PFSK-1 (cell line): ENCODE measurements around the gene CHD9NB.

Experiments
- FOXP2 ChIP-seq: optimal IDR thresholded peaks from 2 replicates; pipeline ENCODE3; 2011; ENCODE audit warnings: borderline replicate concordance, control low read depth, inconsistent platforms; ENCODE audit not compliant: insufficient read depth; ENCODE audit errors: extremely low read length, extremely low read depth
- POLR2AphosphoS5 ChIP-seq: IDR thresholded peaks from 2 replicates; pipeline ENCODE4 v1.6.1; 2012; ENCODE audit warnings: low read depth, mild to moderate bottlenecking, control low read depth, low read length, moderate library complexity
- REST ChIP-seq, 2 experiments: IDR thresholded peaks; 2 replicates each; pipeline versions ENCODE4 v1.6.1 to v1.8.0; 2011 to 2012; ENCODE audit warnings: low read depth in 2 of 2, low read length in 2 of 2, control low read depth in 1 of 2, inconsistent platforms in 1 of 2, mild to moderate bottlenecking in 1 of 2, moderate library complexity in 1 of 2; ENCODE audit not compliant: insufficient read depth in 1 of 2
- SIN3A ChIP-seq: IDR thresholded peaks from 2 replicates; pipeline ENCODE4 v1.6.1; 2012; ENCODE audit warnings: mild to moderate bottlenecking, low read length, moderate library complexity, borderline replicate concordance; ENCODE audit not compliant: insufficient read depth
- TAF1 ChIP-seq: IDR thresholded peaks from 2 replicates; pipeline ENCODE4 v1.6.1; 2012; ENCODE audit warnings: low read length, control low read depth, borderline replicate concordance; ENCODE audit not compliant: insufficient read depth

The CHD9NB gene

GRCh38 chr16:53041320-53042051 lies 11.2 kb downstream of the CHD9NB start:
- TF ChIP-seq FOXP2, result no peak
- no peak for TF ChIP-seq TAF1
- TF ChIP-seq SIN3A, result no peak
- TF ChIP-seq REST (IDR thresholded peaks at IDR 0.05; ENCODE audit: insufficient read depth in 1 of 2, low read depth in 2 of 2, low read length in 2 of 2), result no peak
- no peak for TF ChIP-seq POLR2AphosphoS5

GRCh38 chr16:53040788-53041187 lies 11.9 kb downstream of the CHD9NB start:
- TF ChIP-seq FOXP2 (no peak), TAF1 (no peak), POLR2AphosphoS5 (no peak), REST (IDR thresholded peaks at IDR 0.05; ENCODE audit: insufficient read depth in 1 of 2, low read depth in 2 of 2, low read length in 2 of 2) (no peak), SIN3A (no peak)

GRCh38 chr16:53036066-53036465 lies 16.6 kb downstream of the CHD9NB start:
- TF ChIP-seq POLR2AphosphoS5 (no peak), REST (IDR thresholded peaks at IDR 0.05; ENCODE audit: insufficient read depth in 1 of 2, low read depth in 2 of 2, low read length in 2 of 2) (no peak), SIN3A (no peak)

- no peak for TF ChIP-seq SIN3A
- TF ChIP-seq TAF1, result no peak
- TF ChIP-seq REST (IDR thresholded peaks at IDR 0.05; ENCODE audit: insufficient read depth in 1 of 2, low read depth in 2 of 2, low read length in 2 of 2), result no peak
- no peak for TF ChIP-seq POLR2AphosphoS5
- no peak for TF ChIP-seq FOXP2
These were observed 17.3 kb downstream of the CHD9NB start for GRCh38 chr16:53035176-53035942.
